ENCODE measurements around the gene TGM2. TPM values are rescaled to one million over a fixed set of nuclear protein-coding genes. Genes with fewer than 3 reads are reported as not detected.

TGM2 gene
- total and polyA plus RNA-seq, 9 of the 15 experiments (the other 6 are each of a cell fraction or from before 2014, with no cell fraction given): 5.5 to 78.5 (median 37.6) TPM

- peak; percentile 67 for ATAC-seq
- intact Hi-C loops (cut with micrococcal nuclease): no loop called here
- H3K36me3 ChIP-seq (ENCODE audit: control insufficient read depth, insufficient read depth, low read length): no peaks in the 10 kb centered on the region
- H2AFZ ChIP-seq (ENCODE audit: low read depth, low read length): no peak overlapping the region
- no peak overlapping the region for H3K4me2 ChIP-seq (ENCODE audit: insufficient read depth, low read length)
- H3K4me3 ChIP-seq: no peak overlapping the region
- no peaks in the 10 kb centered on the region for H3K79me2 ChIP-seq (ENCODE audit: control insufficient read depth, insufficient read depth, low read length)
- CTCF ChIA-PET (ENCODE audit: low intra/inter-chr PET ratio): interaction anchor here (0.6 kb wide), 1 partner anchor 54 kb away, joined by 3 read pairs; no protein-coding TSS in a partner anchor
- no peak overlapping the region for H3K9ac ChIP-seq (ENCODE audit: insufficient read depth in 1 of 2, low read depth in 2 of 2, low read length in 2 of 2)
- POLR2A ChIA-PET: no interaction called here
- DNase-seq (ENCODE audit: extremely low read depth in 1 of 4, low spot score in 3 of 4): peak in 1 of 4 experiments; percentile 28
- peaks cover 0 to 18% of the 10 kb centered on the region in 2 experiments; a peak in 3 of 5 replicates for H3K4me1 ChIP-seq (replicated peaks in 1 of 2; ENCODE audit: control insufficient read depth in 2 of 2, insufficient read depth in 2 of 2, low read length in 2 of 2)
- no peak for FAIRE-seq
- H3K9me1 ChIP-seq (ENCODE audit: control insufficient read depth, insufficient read depth, low read length): no peaks in the 10 kb centered on the region
- no peaks in the 10 kb centered on the region for H3K9me3 ChIP-seq (replicated peaks; ENCODE audit: control insufficient read depth, insufficient read depth, low read depth, low read length)
- no TSS peak for BruUV-seq (replicated peaks)
- H3K27me3 ChIP-seq (ENCODE audit: control insufficient read depth in 2 of 2, insufficient read depth in 2 of 2, low read length in 2 of 2): no peaks in the 10 kb centered on the region
- 33% methylated on average over 5 of the region's 5 CpGs for WGBS (ENCODE audit: insufficient coverage, low coverage, missing lambda C conversion rate)
- no peak overlapping the region for H3K27ac ChIP-seq (ENCODE audit: extremely low read depth, low read depth, low read length)
- H4K20me1 ChIP-seq (replicated peaks; ENCODE audit: control insufficient read depth, insufficient read depth, low read length): no peaks in the 10 kb centered on the region
- in situ Hi-C loops (cut with MboI): no loop called here
- TF ChIP-seq, protein P1, sequence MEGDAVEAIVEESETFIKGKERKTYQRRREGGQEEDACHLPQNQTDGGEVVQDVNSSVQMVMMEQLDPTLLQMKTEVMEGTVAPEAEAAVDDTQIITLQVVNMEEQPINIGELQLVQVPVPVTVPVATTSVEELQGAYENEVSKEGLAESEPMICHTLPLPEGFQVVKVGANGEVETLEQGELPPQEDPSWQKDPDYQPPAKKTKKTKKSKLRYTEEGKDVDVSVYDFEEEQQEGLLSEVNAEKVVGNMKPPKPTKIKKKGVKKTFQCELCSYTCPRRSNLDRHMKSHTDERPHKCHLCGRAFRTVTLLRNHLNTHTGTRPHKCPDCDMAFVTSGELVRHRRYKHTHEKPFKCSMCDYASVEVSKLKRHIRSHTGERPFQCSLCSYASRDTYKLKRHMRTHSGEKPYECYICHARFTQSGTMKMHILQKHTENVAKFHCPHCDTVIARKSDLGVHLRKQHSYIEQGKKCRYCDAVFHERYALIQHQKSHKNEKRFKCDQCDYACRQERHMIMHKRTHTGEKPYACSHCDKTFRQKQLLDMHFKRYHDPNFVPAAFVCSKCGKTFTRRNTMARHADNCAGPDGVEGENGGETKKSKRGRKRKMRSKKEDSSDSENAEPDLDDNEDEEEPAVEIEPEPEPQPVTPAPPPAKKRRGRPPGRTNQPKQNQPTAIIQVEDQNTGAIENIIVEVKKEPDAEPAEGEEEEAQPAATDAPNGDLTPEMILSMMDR (IDR thresholded peaks at IDR 0.05 in 2 of 3, conservative IDR thresholded peaks at IDR 0.05 in 1 of 3; ENCODE audit: insufficient read depth in 2 of 3, low read depth in 1 of 3, low read length in 3 of 3): peak in 2 of 3 experiments; percentile 19 to 81; a peak in 3 of 6 replicates
- TF ChIP-seq, protein P2, sequence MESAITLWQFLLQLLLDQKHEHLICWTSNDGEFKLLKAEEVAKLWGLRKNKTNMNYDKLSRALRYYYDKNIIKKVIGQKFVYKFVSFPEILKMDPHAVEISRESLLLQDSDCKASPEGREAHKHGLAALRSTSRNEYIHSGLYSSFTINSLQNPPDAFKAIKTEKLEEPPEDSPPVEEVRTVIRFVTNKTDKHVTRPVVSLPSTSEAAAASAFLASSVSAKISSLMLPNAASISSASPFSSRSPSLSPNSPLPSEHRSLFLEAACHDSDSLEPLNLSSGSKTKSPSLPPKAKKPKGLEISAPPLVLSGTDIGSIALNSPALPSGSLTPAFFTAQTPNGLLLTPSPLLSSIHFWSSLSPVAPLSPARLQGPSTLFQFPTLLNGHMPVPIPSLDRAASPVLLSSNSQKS (CRISPR knock-in tag; IDR thresholded peaks at IDR 0.05): no peak
These were observed 58.6 kb downstream of the TGM2 start for GRCh38 chr20:38106461-38106860.
